K562 (cell line): ENCODE results near the gene GPD2. TPM values are rescaled to one million over a fixed set of nuclear protein-coding genes. Genes with fewer than 3 reads are reported as not detected.

ENCODE experiments used
- ATAC-seq: fragments of 200-7000 bp; cut with Tn5 transposase; 3 replicates; pipeline ENCODE4 v1.9.1; 2020; ENCODE audit warnings: moderate library complexity
- BruUV-seq: library from RNA; stranded (reverse); fragments of 400-500 nt; replicated peaks from 2 replicates; lab custom pipeline; 2021; lab: Mats Ljungman, UMichigan
- CTCF ChIA-PET: fragments of 300-600 bp; formaldehyde crosslinking; extraction: SDS; loops from one replicate; lab custom pipeline; 2021; ENCODE audit warnings: low intra/inter-chr PET ratio; lab: Yijun Ruan, JAX
- POLR2A ChIA-PET: fragments of 300-600, 350-650 bp; sonication (Branson Sonifier 250); formaldehyde crosslinking; extraction: SDS; loops from one replicate; lab custom pipeline; 2021; ENCODE audit warnings: antibody characterized with exemption, inconsistent platforms; lab: Yijun Ruan, JAX
- DNase-seq, 4 experiments: peaks; one replicate each; pipeline versions ENCODE4 v3.0.0 to v3.0.0-alpha.2; 2011 to 2018; ENCODE audit warnings: low spot score in 3 of 4, mixed read lengths in 3 of 4; ENCODE audit errors: extremely low read depth in 1 of 4
- FAIRE-seq: peaks from 2 replicates; lab custom pipeline; 2011; peaks lifted over from hg19 to GRCh38; lab: Jason Lieb, UNC
- H2AFZ ChIP-seq: 2 replicates; pipeline ENCODE4 v1.6.0; 2011; ENCODE audit warnings: low read depth, low read length, control low read depth, inconsistent platforms
- H3K27ac ChIP-seq: fragments of 200-600 bp; 3 replicates; pipeline ENCODE4 v1.8.0; 2011; ENCODE audit warnings: low read depth, mild to moderate bottlenecking, control low read depth, inconsistent platforms, low read length, moderate library complexity, mixed read lengths; ENCODE audit errors: extremely low read depth
- H3K27me3 ChIP-seq, 2 experiments: fragments of 300-600 bp in 1 of 2; 2 replicates in 1 of 2; 3 replicates in 1 of 2; pipeline versions ENCODE4 v1.6.0 to v1.8.0; 2011; ENCODE audit warnings: inconsistent platforms in 2 of 2, low read length in 2 of 2, mild to moderate bottlenecking in 1 of 2, mixed read lengths in 1 of 2, moderate library complexity in 1 of 2; ENCODE audit not compliant: control insufficient read depth in 2 of 2, insufficient read depth in 2 of 2
- H3K36me3 ChIP-seq: fragments of 300-600 bp; 3 replicates; pipeline ENCODE4 v1.8.0; 2011; ENCODE audit warnings: mild to moderate bottlenecking, low read length, inconsistent platforms; ENCODE audit not compliant: control insufficient read depth, insufficient read depth
- H3K4me1 ChIP-seq, 2 experiments: fragments of 200-600 bp in 1 of 2; replicated peaks in 1 of 2; 2 replicates in 1 of 2; 3 replicates in 1 of 2; pipeline versions ENCODE4 v1.5.1 to v1.8.0; 2011; ENCODE audit warnings: inconsistent platforms in 2 of 2, low read length in 2 of 2, mild to moderate bottlenecking in 1 of 2, mixed read lengths in 1 of 2, moderate library complexity in 1 of 2; ENCODE audit not compliant: control insufficient read depth in 2 of 2, insufficient read depth in 2 of 2
- H3K4me2 ChIP-seq: 2 replicates; pipeline ENCODE4 v1.6.1; 2011; ENCODE audit warnings: low read length, control low read depth, inconsistent platforms, mixed read lengths; ENCODE audit not compliant: insufficient read depth
- H3K4me3 ChIP-seq: fragments of 200-600 bp; sonication (generic), shearing (Covaris generic); 2 replicates; pipeline ENCODE4 v1.5.1; 2016; ENCODE audit warnings: control low read depth, inconsistent platforms
- H3K79me2 ChIP-seq: fragments of 200-600 bp; 3 replicates; pipeline ENCODE4 v1.8.0; 2011; ENCODE audit warnings: low read length, inconsistent platforms; ENCODE audit not compliant: control insufficient read depth, insufficient read depth
- H3K9ac ChIP-seq, 2 experiments: 2 replicates each; pipeline versions ENCODE4 v1.6.0 to v1.6.1; 2011; ENCODE audit warnings: low read depth in 2 of 2, low read length in 2 of 2, control low read depth in 1 of 2, inconsistent platforms in 1 of 2, mild to moderate bottlenecking in 1 of 2, mixed read lengths in 1 of 2; ENCODE audit not compliant: insufficient read depth in 1 of 2
- H3K9me1 ChIP-seq: one replicate; pipeline ENCODE4 v1.6.0; 2011; ENCODE audit warnings: inconsistent platforms, mild to moderate bottlenecking, low read length, moderate library complexity; ENCODE audit not compliant: control insufficient read depth, insufficient read depth
- H3K9me3 ChIP-seq: replicated peaks from 2 replicates; pipeline ENCODE4 v1.5.1; 2011; ENCODE audit warnings: low read depth, low read length, inconsistent platforms; ENCODE audit not compliant: control insufficient read depth, insufficient read depth
- H4K20me1 ChIP-seq: replicated peaks from 2 replicates; pipeline ENCODE4 v1.6.1; 2011; ENCODE audit warnings: low read length, inconsistent platforms, mixed read lengths; ENCODE audit not compliant: control insufficient read depth, insufficient read depth
- ADNP ChIP-seq: fragments of 200-800 bp; sonication (Bioruptor generic); IDR thresholded peaks from 2 replicates; pipeline ENCODE4 v1.6.1; 2016; ENCODE audit warnings: missing genetic modification characterization, missing compliant biosample characterization
- HDAC2 ChIP-seq: fragments of 450-650 bp; IDR thresholded peaks from 2 replicates; pipeline ENCODE4 v1.6.1; 2016; ENCODE audit warnings: mild to moderate bottlenecking
- HDAC8 ChIP-seq: fragments of 450-650 bp; IDR thresholded peaks from 2 replicates; pipeline ENCODE4 v1.6.1; 2016; ENCODE audit warnings: mild to moderate bottlenecking, missing genetic modification characterization, moderate library complexity, missing compliant biosample characterization
- MYC ChIP-seq, 2 experiments: fragments of 250-450 bp in 1 of 2; sonication (Bioruptor Pico) in 1 of 2; IDR thresholded peaks; 2 replicates each; pipeline versions ENCODE4 v1.5.1 to v1.6.1; 2012 to 2021; ENCODE audit warnings: low read depth in 2 of 2, borderline replicate concordance in 1 of 2, improper control_type of control experiment in 1 of 2, low read length in 1 of 2, mild to moderate bottlenecking in 1 of 2, moderate library complexity in 1 of 2
- PHF8 ChIP-seq: fragments of 200-600 bp; sonication (generic); IDR thresholded peaks from 2 replicates; pipeline ENCODE4 v1.6.1; 2012; ENCODE audit warnings: mixed run types, mild to moderate bottlenecking, inconsistent platforms, low read length, moderate library complexity, borderline replicate concordance
- PRMT5 ChIP-seq: sonication (generic); formaldehyde crosslinking; IDR thresholded peaks from 2 replicates; pipeline ENCODE4 v1.5.0; 2020; ENCODE audit warnings: missing genetic modification reagents
- SMAD1 ChIP-seq: fragments of 150-350 bp; IDR thresholded peaks from 2 replicates; pipeline ENCODE4 v1.6.1; 2014; ENCODE audit warnings: low read length, low read depth; ENCODE audit not compliant: partially characterized antibody
- YY1 ChIP-seq, 3 experiments: IDR thresholded peaks; 2 replicates each; pipeline ENCODE4 v1.6.1; 2011; ENCODE audit warnings: low read length in 2 of 3, mild to moderate bottlenecking in 2 of 3, moderate library complexity in 2 of 3, borderline replicate concordance in 1 of 3, control low read depth in 1 of 3, low read depth in 1 of 3; ENCODE audit not compliant: insufficient read depth in 3 of 3, insufficient replicate concordance in 2 of 3, control insufficient read depth in 1 of 3, insufficient read length in 1 of 3; ENCODE audit errors: extremely low read depth in 1 of 3
- ZFX ChIP-seq: sonication (generic); formaldehyde crosslinking; IDR thresholded peaks from 2 replicates; pipeline ENCODE4 v1.8.0; 2022; ENCODE audit warnings: mild to moderate bottlenecking, missing genetic modification reagents, moderate library complexity
- ZNF24 ChIP-seq: fragments of 450-650 bp; IDR thresholded peaks from 2 replicates; pipeline ENCODE4 v1.6.1; 2016
- ZNF282 ChIP-seq: sonication (generic); formaldehyde crosslinking; IDR thresholded peaks from 2 replicates; pipeline ENCODE4 v1.8.1; 2023; ENCODE audit warnings: missing genetic modification reagents
- ZNF584 ChIP-seq: fragments of 200-800 bp; sonication (Bioruptor generic); IDR thresholded peaks from 2 replicates; pipeline ENCODE4 v1.6.1; 2016; ENCODE audit warnings: low read depth, mild to moderate bottlenecking, missing genetic modification characterization, missing compliant biosample characterization
- WGBS: fragments of 100-300 bp; shearing (Covaris generic); methylation state at CpG from one replicate; pipeline ENCODE4 v1.1.6; 2016; ENCODE audit warnings: low coverage, mixed read lengths; ENCODE audit not compliant: insufficient coverage; ENCODE audit errors: missing lambda C conversion rate; 5-methylcytosine and 5-hydroxymethylcytosine counted together
- in situ Hi-C: fragments of 300-500 bp; cut with MboI; formaldehyde crosslinking; loops from 4 replicates; pipeline ENCODE4 v1.15.0; 2018; ENCODE audit warnings: inconsistent platforms, mixed read lengths
- intact Hi-C: fragments of 100-400 bp; cut with micrococcal nuclease; formaldehyde crosslinking; loops from 2 replicates; pipeline ENCODE4 v1.14.2; 2022
- polyA plus RNA-seq, 8 experiments: library from polyadenylated mRNA; depleted of rRNA in 4 of 8; stranded (reverse) in 5 of 8; unstranded in 3 of 8; fragments of >200 nt; fragmentation: Nextera tagmentation in 2 of 8; fragmentation: Illumina TruSeq in 1 of 8; extraction: Ambion mirVana in 2 of 8; extraction: Trizol in 1 of 8; gene quantifications; 2 replicates each; pipeline versions ENCODE4 v1.2.1 to v1.2.3, GENCODE V29; 2011 to 2014; ENCODE audit warnings: inconsistent platforms in 1 of 8, missing spikeins in 1 of 8
- total RNA-seq, 7 experiments: library from RNA; depleted of rRNA in 6 of 7; stranded (reverse); fragments of >200 nt in 6 of 7; fragmentation: Illumina TruSeq in 2 of 7; extraction: Trizol in 2 of 7; gene quantifications; 2 replicates each; pipeline versions ENCODE4 v1.2.1 to v1.2.3, GENCODE V29; 2011 to 2021; ENCODE audit warnings: low replicate concordance in 1 of 7
- TF ChIP-seq, protein P1 (sequence below): sonication (generic); formaldehyde crosslinking; IDR thresholded peaks from 2 replicates; pipeline ENCODE4 v1.8.1; 2022; ENCODE audit warnings: missing genetic modification reagents
- TF ChIP-seq, protein P2 (sequence below): fragments of 450-650 bp; IDR thresholded peaks from 2 replicates; pipeline ENCODE4 v1.6.1; 2014; ENCODE audit warnings: low read depth, mild to moderate bottlenecking, moderate library complexity, borderline replicate concordance
- TF ChIP-seq, protein P3 (sequence below): fragments of 250-450 bp; sonication (Bioruptor Pico); IDR thresholded peaks from 2 replicates; pipeline ENCODE4 v1.9.0; 2021; ENCODE audit warnings: mild to moderate bottlenecking, inconsistent platforms

GPD2 gene
- total and polyA plus RNA-seq, 9 of the 15 experiments (the other 6 are each of a cell fraction or from before 2014, with no cell fraction given): 5.2 to 39.2 (median 19.0) TPM

DNA sequence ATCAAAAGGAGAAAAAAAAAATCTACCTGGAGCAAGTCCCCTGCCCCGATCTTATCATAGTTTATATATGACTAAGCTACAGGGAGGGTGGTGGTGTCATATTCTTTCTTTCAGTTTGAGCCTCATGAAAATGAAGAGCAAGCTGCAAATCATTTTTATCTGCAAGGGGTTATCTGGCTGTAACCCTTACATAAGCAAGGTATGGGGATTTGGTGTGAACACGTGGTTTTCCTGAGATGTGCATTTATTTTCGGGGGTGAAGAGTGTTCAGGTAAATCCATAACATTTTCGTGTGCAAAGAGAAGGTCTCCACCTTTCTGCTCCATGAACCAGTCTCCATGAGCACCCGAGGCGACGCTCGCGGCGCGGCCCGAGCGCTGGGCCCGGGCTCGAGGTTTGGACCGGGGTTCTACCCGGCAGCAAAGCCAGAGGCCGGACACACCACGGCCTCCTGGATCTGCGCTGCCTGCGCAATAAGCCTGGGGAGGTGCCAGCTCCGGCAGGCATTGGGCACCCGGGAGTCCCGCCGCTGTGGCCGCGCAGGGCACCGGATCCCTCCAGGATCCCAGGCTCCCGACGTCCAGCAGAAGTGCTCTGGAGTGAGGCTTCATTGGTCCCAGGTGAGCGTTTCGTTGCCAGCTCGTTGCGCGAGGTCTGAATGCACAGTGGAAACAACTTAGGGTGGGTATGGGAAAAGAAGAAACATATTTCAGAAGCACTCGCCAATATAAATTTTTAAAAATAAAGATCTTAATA is 36.1 kb upstream of the GPD2 start:
- in situ Hi-C loops: no loop called here
- H3K79me2 ChIP-seq: no peaks in the 10 kb centered on the region
- no peaks in the 10 kb centered on the region for H3K27me3 ChIP-seq
- ATAC-seq (peak; percentile 82), FAIRE-seq (no peak), DNase-seq (peak; percentile 63 to 73 (median 67))
- under 1% methylated on average over 35 of the region's 36 CpGs for WGBS
- H3K27ac ChIP-seq: peak overlapping the region; percentile 77
- POLR2A ChIA-PET: interaction anchor here (0.7 to 1.6 kb wide), 4 partner anchors 16 to 58 kb away, joined by 3 to 6 read pairs (median 4); no protein-coding TSS in a partner anchor
- H3K4me3 ChIP-seq: peak overlapping the region; percentile 63
- no peaks in the 10 kb centered on the region for H3K9me1 ChIP-seq
- CTCF ChIA-PET: no interaction called here
- H3K4me2 ChIP-seq: peak overlapping the region; percentile 86
- no TSS peak for BruUV-seq
- peak overlapping the region; percentile 97 for H2AFZ ChIP-seq
- intact Hi-C loops: loop anchor here (1.0 to 10.0 kb wide), 5 partner anchors 36 to 1038 kb away; partner anchors contain the start of gene GPD2
- H3K36me3 ChIP-seq: no peaks in the 10 kb centered on the region
- peaks cover 8 to 12% of the 10 kb centered on the region in 2 experiments; a peak in 4 of 5 replicates for H3K4me1 ChIP-seq
- no peaks in the 10 kb centered on the region for H3K9me3 ChIP-seq
- 0 out of 2 replicates have a peak, but pooled peaks cover 3% of the 10 kb centered on the region for H4K20me1 ChIP-seq
- peak overlapping the region; percentile 81 to 96 for H3K9ac ChIP-seq
- TF ChIP-seq MYC (IDR thresholded peaks at IDR 0.05; ENCODE audit: low read depth, low read length): peak; percentile 72; the same call in 1 of the 2 replicates
- peak; percentile 59; the same call in 1 of the 2 replicates for TF ChIP-seq MYC (CRISPR knock-in tag; IDR thresholded peaks at IDR 0.05; ENCODE audit: borderline replicate concordance, low read depth)
- TF ChIP-seq ADNP (tag): no peak
- TF ChIP-seq ZNF584: no peak
- TF ChIP-seq, protein P1, sequence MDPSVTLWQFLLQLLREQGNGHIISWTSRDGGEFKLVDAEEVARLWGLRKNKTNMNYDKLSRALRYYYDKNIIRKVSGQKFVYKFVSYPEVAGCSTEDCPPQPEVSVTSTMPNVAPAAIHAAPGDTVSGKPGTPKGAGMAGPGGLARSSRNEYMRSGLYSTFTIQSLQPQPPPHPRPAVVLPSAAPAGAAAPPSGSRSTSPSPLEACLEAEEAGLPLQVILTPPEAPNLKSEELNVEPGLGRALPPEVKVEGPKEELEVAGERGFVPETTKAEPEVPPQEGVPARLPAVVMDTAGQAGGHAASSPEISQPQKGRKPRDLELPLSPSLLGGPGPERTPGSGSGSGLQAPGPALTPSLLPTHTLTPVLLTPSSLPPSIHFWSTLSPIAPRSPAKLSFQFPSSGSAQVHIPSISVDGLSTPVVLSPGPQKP: no peak
- TF ChIP-seq PHF8: peak; percentile 43; the same call in 1 of the 2 replicates
- no peak for TF ChIP-seq ZNF282 (CRISPR knock-in tag)
- TF ChIP-seq, protein P2, sequence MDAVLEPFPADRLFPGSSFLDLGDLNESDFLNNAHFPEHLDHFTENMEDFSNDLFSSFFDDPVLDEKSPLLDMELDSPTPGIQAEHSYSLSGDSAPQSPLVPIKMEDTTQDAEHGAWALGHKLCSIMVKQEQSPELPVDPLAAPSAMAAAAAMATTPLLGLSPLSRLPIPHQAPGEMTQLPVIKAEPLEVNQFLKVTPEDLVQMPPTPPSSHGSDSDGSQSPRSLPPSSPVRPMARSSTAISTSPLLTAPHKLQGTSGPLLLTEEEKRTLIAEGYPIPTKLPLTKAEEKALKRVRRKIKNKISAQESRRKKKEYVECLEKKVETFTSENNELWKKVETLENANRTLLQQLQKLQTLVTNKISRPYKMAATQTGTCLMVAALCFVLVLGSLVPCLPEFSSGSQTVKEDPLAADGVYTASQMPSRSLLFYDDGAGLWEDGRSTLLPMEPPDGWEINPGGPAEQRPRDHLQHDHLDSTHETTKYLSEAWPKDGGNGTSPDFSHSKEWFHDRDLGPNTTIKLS: no peak
- peak; percentile 86 for TF ChIP-seq ZFX
- TF ChIP-seq YY1 (IDR thresholded peaks at IDR 0.05; ENCODE audit: borderline replicate concordance in 1 of 3, control insufficient read depth in 1 of 3, extremely low read depth in 1 of 3, insufficient read depth in 3 of 3, insufficient read length in 1 of 3, insufficient replicate concordance in 2 of 3, low read depth in 1 of 3, low read length in 2 of 3): peak in 1 of 3 experiments; percentile 5
- TF ChIP-seq, protein P3, sequence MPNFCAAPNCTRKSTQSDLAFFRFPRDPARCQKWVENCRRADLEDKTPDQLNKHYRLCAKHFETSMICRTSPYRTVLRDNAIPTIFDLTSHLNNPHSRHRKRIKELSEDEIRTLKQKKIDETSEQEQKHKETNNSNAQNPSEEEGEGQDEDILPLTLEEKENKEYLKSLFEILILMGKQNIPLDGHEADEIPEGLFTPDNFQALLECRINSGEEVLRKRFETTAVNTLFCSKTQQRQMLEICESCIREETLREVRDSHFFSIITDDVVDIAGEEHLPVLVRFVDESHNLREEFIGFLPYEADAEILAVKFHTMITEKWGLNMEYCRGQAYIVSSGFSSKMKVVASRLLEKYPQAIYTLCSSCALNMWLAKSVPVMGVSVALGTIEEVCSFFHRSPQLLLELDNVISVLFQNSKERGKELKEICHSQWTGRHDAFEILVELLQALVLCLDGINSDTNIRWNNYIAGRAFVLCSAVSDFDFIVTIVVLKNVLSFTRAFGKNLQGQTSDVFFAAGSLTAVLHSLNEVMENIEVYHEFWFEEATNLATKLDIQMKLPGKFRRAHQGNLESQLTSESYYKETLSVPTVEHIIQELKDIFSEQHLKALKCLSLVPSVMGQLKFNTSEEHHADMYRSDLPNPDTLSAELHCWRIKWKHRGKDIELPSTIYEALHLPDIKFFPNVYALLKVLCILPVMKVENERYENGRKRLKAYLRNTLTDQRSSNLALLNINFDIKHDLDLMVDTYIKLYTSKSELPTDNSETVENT: no peak
- TF ChIP-seq HDAC8 (tag): no peak
- TF ChIP-seq SMAD1: no peak
- peak; percentile 37; the same call in 1 of the 2 replicates for TF ChIP-seq PRMT5
- TF ChIP-seq ZNF24: no peak
- TF ChIP-seq HDAC2: peak; percentile 63; the same call in 1 of the 2 replicates
